ENCODE data around the gene OOSP2. TPM values are rescaled to one million over a fixed set of nuclear protein-coding genes. Genes with fewer than 3 reads are reported as not detected.

Gene OOSP2
- total RNA-seq, 4 donors from 2014 or later, result not detected

DNA sequence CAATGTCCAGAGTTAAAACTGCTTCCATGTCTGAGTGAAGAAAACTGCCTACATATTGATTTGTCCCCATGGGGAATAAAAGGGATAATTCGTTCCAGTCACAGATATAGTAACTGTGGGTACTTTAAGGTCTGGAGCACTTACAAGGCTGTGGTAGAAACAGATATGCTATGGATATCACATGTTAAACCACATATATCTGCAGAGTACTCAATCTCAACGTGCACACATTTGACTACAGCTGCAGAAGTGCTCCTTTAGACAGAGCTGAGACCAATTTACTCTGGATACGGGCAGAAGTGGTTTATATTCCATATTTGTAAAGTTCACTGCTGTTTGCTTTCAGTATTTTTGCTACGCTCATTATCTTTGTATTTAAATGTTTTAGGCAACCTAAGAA, 38.5 kb downstream of the OOSP2 start:
- 68% methylated on average over 4 of the region's 4 CpGs for WGBS
- intact Hi-C loops (cut with DNase I), result no loop called here
- Histone ChIP-seq H3K4me1 (no peaks in the 10 kb centered on the region), H3K27me3 (no peaks in the 10 kb centered on the region), H3K27ac (replicated peaks in 1 of 4) (no peak overlapping the region), H3K4me3 (no peak overlapping the region), H3K36me3 (no peaks in the 10 kb centered on the region), H3K9me3 (peaks cover 0 to 10% (median 4%) of the 10 kb centered on the region in 4 donors)
- no peak for TF ChIP-seq EP300 (IDR thresholded peaks at IDR 0.05)
- no peak for TF ChIP-seq POLR2AphosphoS5 (IDR thresholded peaks at IDR 0.05)
- no peak for TF ChIP-seq POLR2A (IDR thresholded peaks at IDR 0.05; ENCODE audit: low read depth)
- no peak for TF ChIP-seq CTCF (IDR thresholded peaks at IDR 0.05)
- no peak for DNase-seq (ENCODE audit: extremely low spot score)

GRCh38 chr11:60080535-60080934, 40.3 kb downstream of the OOSP2 start:
- Histone ChIP-seq H3K4me3 (no peak overlapping the region), H3K27ac (replicated peaks in 1 of 4) (no peak overlapping the region), H3K4me1 (no peaks in the 10 kb centered on the region), H3K9me3 (peaks cover 0 to 10% (median 4%) of the 10 kb centered on the region in 4 donors), H3K27me3 (no peaks in the 10 kb centered on the region), H3K36me3 (no peaks in the 10 kb centered on the region)
- intact Hi-C loops (cut with DNase I), result no loop called here
- no peak for DNase-seq (ENCODE audit: extremely low spot score)
- TF ChIP-seq CTCF (IDR thresholded peaks at IDR 0.05), result no peak
- no peak for TF ChIP-seq EP300 (IDR thresholded peaks at IDR 0.05)
- TF ChIP-seq POLR2AphosphoS5 (IDR thresholded peaks at IDR 0.05), result no peak
- no peak for TF ChIP-seq POLR2A (IDR thresholded peaks at IDR 0.05; ENCODE audit: low read depth)
- 62% methylated on average over 3 of the region's 3 CpGs for WGBS

GRCh38 chr11:60084631-60085273, 44.5 kb downstream of the OOSP2 start:
- no peaks in the 10 kb centered on the region for H3K4me1 ChIP-seq
- no peaks in the 10 kb centered on the region for H3K9me3 ChIP-seq
- H3K4me3 ChIP-seq, result no peak overlapping the region
- no peak overlapping the region for H3K27ac ChIP-seq (replicated peaks in 1 of 4)
- H3K27me3 ChIP-seq, result no peaks in the 10 kb centered on the region
- WGBS, result 77% methylated on average over 3 of the region's 3 CpGs
- intact Hi-C loops (cut with DNase I), result no loop called here
- no peak for DNase-seq (ENCODE audit: extremely low spot score)
- no peak for TF ChIP-seq POLR2AphosphoS5 (IDR thresholded peaks at IDR 0.05)
- H3K36me3 ChIP-seq, result no peaks in the 10 kb centered on the region

DNA sequence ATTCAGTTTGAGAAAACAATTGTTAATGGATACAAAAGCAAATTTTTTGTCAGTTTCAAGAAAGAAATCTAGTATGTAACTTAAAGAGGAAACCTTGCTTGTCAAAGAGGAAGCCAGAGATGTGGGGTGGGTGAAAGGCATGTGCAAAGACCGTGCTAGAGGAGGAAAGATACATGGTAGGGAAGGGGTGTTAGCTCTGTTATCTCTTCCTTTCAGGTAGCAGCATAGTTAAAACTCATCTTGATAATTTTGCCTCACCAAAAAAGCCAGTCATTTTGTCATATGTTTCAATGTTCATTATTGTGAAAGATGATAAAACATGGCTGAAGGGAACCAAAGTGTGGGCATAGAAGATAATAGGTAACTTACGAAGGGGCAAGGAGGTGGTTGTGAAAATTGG, 45.7 kb downstream of the OOSP2 start:
- no peak for TF ChIP-seq POLR2A (IDR thresholded peaks at IDR 0.05; ENCODE audit: low read depth)
- TF ChIP-seq CTCF (IDR thresholded peaks at IDR 0.05), result no peak
- no peak for TF ChIP-seq EP300 (IDR thresholded peaks at IDR 0.05)
- TF ChIP-seq POLR2AphosphoS5 (IDR thresholded peaks at IDR 0.05), result no peak
- DNase-seq (ENCODE audit: extremely low spot score), result no peak
- no peaks in the 10 kb centered on the region for H3K27me3 ChIP-seq
- no peak overlapping the region for H3K27ac ChIP-seq (replicated peaks in 1 of 4)
- no peak overlapping the region for H3K4me3 ChIP-seq
- no peaks in the 10 kb centered on the region for H3K9me3 ChIP-seq
- intact Hi-C loops (cut with DNase I), result no loop called here
- H3K36me3 ChIP-seq, result no peaks in the 10 kb centered on the region
- H3K4me1 ChIP-seq, result no peaks in the 10 kb centered on the region
- 66% methylated on average over 2 of the region's 2 CpGs for WGBS

DNA sequence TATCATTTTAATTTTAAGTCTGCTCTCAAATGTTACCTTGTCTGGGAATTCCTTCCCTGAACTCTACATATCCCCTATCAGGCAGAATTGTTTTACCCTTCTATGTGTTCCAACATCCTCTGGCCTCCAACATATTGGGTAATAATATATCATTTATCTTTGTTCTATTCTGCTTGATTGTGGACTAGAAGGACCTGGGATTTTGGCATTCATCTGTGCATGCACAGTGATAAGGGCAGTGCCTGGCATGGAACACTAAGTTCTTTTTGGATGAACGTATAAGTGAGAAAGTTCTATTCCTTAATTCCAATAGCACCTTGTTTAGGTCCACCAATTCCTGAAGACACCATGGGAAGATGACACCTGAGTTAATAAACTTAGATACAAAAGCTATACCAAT, 47.0 kb downstream of the OOSP2 start:
- 75% methylated on average over 1 of the region's 1 CpG for WGBS
- Histone ChIP-seq H3K4me3 (no peak overlapping the region), H3K27ac (replicated peaks in 1 of 4) (no peak overlapping the region), H3K27me3 (no peaks in the 10 kb centered on the region), H3K36me3 (no peaks in the 10 kb centered on the region), H3K9me3 (no peaks in the 10 kb centered on the region), H3K4me1 (no peaks in the 10 kb centered on the region)
- intact Hi-C loops (cut with DNase I), result no loop called here
- no peak for DNase-seq (ENCODE audit: extremely low spot score)
- TF ChIP-seq EP300 (IDR thresholded peaks at IDR 0.05), result no peak
- TF ChIP-seq POLR2A (IDR thresholded peaks at IDR 0.05; ENCODE audit: low read depth), result no peak
- TF ChIP-seq POLR2AphosphoS5 (IDR thresholded peaks at IDR 0.05), result no peak
- TF ChIP-seq CTCF (IDR thresholded peaks at IDR 0.05), result no peak

All from esophagus muscularis mucosa (tissue), 4 donors.